CD4-positive, alpha-beta T cell treated with Interleukin-15 for 4 hours (primary cell): ENCODE results near the gene STMN1.

ENCODE experiments used
- DNase-seq: peaks from one replicate; pipeline ENCODE4 v3.0.0-alpha.2; 2020; ENCODE audit warnings: low spot score

Gene STMN1

DNA sequence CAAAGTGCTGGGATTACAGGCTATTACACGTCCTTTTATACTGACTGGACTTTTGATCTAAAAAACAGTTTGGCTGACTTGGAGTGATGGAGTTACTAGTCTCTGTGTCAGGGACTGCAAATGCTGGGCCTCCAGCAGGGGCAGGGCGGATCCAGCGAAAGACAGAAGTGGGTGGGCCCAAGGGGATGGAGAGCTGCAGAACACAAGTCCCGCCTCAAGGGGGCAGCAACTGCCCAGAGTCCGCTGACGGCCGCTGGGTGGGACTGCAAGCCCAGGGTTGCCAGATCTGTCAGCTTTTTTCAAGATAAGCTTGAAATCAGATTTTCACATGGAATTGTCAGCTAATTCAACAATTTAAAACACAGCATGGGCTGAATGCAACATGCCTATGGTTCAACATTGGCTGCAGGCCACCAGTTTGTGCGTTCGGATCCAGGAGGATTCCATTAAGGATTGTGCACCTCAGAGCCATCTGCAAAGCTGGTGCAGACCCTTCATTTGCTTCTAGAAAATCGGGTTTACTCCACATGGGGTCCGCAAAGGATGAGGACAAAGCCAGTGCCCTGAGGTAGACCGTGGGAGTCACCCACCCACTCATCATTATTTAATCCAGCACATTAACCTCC lies 10.7 kb downstream of the STMN1 start:
- peak; percentile 93 for DNase-seq

DNA sequence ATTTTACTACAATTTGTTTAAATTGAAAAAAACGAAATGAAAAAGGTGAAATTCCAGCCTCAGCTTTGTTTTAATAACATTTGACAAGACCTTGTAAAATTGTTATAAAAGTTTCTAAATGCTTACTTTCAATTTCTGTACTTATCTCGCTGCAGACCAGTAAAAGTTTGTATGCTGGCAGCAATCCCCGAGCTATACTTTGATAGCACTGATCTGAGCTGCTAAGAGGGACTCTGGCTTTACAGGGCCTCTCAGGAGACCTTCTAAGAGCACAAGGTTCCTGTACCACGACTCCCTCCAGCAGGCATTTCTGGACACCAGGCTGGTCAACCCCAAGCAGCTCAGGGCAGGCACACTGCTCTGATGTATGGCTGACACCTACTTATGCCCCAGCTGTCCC lies 13.1 kb downstream of the STMN1 start:
- DNase-seq: no peak

DNA sequence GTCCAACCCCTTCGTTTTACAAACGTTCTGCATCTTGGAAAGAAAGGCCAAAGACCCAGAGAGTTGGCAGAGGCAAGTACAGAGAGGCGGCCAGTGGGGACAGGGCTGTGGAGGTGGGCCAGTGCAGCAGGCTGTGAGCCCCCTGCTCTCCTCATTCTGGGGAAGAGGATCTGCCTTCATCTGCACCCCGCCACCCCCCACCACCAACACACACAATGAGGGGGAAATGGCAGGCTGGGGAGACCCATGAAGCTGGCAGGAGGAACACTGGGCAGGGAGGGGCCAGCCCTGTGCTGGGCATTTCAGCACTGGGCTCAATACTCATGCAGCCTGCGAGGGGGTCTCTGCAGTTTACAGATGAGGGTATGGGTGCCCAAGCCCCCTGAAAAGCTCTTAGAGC lies 14.6 kb downstream of the STMN1 start:
- DNase-seq: no peak

DNA sequence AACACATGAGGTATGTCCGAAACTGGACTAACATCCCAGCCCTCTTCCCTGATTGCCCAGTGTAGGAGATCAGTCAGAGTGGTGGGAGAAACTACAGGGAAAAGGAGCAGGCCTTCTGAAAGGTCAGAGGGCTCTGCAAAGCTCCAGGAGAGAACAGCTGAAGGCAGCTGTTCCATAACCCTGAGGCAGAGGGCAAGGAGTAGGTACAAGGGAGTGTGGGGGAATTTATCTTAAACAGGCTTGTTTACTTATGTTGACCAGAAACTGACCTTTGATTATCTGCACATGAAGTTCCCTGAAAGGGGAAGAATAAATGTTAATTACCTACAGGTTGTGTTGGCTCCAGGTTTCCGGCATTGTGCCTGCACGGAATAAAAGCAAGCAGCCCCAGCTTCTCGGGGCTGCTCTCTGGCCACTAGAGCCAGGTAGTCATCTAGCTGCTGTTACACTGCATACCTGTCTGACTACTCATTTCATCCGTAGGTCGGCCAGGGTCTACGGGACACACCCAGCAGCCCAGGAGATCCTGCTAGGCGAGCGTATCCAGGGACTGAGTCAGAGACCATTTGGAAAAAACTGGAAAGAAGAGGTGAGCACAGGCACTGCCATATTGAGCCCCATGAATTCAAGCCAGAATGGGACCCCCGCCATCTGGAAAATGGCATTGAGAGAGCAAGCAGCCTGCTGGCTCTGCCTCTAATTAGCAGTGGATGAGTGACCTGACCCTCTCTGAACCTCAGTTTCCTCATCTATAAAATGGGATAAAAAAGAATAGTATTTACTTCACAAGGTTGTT lies 15.8 kb downstream of the STMN1 start:
- DNase-seq: no peak

DNA sequence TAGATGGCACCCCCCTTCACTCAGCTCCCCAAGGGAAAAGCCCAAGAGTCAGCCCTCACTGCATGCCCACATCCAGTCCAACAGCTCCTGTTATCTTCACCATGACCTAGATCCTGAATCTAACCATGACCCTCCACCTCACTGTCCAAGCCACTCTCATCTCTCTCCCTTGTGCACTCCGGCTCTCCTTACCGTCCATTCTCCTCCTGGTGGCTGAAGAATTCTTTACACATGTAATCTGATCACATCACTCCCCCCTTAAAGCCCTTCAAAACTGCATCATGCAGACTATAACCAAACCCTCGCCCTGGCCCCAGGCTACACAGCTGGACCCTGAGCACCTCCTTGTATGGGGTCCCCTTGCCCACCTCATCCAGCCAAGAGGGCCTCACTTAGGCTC lies 16.7 kb downstream of the STMN1 start:
- DNase-seq: no peak

DNA sequence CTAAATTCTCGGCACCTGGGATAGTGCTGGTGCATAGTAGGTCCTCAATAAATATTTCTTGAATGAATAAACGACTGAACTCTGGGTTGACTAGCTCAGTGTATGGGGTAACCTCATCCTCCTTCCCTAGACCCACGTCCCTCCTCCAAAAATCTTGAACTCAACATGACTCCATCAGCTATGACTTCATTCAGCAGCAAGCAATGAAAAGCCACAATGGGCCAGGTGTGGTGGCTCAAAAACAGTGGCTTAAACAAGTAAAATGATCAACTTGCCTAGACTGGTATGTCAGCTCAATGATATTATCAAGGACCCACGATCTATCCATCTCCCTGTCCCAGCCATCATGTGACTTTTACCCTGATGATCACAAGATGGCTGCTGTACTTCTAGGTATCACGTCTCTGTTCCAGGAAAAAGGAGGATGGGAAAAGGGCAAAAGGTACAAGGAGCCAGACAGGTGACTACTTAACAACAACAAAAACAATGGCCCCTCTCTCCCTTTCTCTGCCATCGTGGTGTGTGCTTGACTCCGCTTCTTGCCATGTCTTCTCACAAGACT lies 17.7 kb downstream of the STMN1 start:
- no peak for DNase-seq

DNA sequence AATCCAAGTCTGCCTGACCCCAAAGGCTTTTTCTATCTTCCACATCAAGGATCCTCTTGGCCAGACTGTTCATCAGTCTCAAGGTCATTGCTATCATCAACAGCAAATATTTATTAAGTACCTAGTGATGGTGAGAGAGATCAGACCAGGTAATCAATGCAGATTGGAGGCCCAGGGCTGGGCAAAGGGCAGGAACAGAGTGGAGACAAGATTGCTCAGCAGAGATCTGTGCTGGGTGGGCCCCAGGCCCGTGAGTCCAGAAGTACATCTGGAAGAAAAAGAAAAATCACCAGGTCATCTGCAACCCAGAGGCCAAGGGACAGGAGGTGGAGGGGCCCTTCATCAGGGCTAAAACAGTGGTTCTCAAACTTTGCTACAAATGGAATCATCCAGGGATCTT lies 20.6 kb downstream of the STMN1 start:
- DNase-seq: no peak

DNA sequence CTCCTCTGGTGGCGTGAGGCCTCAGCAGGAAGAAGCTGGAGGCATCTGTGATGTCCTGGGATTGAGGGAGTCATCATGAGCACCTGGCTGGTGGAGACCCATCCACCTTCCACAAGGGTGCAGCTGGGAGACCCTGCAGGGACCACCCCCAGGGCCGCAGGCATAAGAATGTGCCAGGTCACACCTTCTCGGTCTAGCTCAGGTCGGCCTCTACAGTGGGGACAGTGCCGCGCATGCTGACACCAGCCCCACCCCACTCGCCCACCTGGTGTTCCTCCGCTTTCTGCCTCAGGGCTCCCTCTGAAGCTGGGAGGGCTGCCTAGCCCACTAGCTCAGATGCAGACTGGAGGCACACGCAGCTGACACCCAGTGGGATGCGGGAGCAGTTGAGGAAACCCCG lies 25.0 kb downstream of the STMN1 start:
- no peak for DNase-seq

DNA sequence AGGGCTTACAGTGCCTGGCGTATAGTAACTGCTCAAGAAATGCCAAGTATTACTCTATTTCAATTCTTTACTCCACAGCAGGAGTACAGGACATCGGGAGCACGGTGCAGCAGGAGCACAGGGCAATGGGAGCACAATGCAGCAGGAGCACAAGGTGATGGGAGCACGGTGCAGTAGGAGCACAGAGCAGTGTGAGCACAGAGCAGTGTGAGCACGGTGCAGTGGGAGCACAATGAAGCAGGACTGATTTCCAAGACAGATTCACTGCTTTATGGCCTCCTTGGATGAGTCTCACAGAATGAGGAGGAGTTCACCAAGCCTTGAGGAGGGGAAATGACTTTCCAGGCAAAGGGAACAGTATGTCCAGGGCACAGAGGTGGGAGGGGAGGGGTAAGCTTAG lies 25.7 kb downstream of the STMN1 start:
- no peak for DNase-seq

DNA sequence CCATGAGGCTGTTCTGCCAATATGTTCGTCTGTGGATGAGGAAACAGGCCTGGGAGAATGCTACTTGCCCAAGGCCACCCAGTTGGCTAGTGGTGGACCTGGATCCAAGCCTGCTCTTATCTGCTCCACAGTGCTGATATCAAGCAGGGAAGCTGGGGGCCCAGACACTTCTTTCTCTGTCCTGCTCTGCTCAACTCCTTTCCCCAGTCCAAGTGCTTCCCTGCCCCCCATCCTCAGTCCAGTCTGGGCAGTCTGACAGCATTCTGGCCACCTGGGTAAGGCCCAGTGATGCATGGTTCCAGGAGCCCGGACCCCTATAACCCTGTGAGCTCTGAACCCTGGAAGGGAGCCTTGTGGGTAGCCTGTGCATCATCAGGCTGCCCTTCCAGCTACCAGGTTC lies 26.5 kb downstream of the STMN1 start:
- no peak for DNase-seq

DNA sequence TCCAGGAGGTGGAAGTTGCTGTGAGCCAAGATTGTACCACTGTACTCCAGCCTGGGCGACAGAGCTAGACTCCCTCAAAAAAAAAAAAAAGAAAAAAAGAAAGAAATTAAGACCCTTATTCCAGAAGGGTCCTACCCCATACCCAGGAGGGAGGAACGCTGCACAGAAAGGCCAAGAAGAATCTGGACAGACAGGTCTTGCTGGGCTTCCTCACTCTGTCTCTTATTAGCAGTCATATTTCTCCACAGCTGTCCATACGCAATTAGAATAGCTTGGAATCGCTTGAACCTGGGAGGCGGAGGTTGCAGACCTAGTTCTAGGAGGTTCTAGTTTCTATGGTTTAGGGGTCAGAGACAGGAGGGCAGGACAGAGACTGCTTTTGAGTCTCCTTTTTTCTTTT lies 27.5 kb downstream of the STMN1 start:
- DNase-seq: no peak

DNA sequence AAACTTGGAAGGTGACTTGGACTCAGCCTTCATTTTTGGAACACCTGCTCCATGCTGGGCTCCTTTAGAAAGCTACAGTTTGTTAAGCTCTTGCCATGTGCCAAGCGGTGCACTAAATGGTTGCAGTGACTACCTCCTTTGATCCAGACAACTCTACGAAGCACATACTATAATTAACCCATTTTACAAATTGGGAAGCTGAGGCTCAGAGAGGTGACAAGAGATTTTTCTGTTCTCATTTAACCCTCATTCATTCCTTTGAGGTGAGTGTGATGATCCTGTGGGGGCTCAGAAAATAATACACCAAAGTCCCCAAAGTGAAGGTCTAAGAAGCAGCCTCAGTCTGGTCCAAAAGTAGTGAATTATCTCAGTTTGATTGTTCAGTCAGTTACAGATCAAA lies 29.1 kb downstream of the STMN1 start:
- DNase-seq: no peak

DNA sequence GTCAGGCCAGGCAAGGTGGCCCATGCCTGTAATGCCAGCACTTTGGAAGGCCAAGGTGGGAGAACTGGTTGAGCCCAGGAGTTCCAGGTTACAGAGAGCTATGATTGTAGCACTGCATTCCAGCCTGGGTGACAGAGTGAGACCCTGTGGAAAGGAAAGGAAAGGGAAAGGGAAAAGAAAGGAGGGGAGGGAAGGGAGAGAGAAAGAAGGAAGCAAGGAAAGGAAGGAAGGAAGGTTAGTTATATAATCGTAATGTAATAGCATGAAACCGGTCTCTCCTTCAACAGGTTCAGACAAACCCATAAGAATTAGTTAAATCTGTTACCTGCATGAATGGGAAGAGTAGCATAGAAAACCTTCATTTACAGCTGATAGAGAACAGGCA lies 29.5 kb downstream of the STMN1 start:
- no peak for DNase-seq

DNA sequence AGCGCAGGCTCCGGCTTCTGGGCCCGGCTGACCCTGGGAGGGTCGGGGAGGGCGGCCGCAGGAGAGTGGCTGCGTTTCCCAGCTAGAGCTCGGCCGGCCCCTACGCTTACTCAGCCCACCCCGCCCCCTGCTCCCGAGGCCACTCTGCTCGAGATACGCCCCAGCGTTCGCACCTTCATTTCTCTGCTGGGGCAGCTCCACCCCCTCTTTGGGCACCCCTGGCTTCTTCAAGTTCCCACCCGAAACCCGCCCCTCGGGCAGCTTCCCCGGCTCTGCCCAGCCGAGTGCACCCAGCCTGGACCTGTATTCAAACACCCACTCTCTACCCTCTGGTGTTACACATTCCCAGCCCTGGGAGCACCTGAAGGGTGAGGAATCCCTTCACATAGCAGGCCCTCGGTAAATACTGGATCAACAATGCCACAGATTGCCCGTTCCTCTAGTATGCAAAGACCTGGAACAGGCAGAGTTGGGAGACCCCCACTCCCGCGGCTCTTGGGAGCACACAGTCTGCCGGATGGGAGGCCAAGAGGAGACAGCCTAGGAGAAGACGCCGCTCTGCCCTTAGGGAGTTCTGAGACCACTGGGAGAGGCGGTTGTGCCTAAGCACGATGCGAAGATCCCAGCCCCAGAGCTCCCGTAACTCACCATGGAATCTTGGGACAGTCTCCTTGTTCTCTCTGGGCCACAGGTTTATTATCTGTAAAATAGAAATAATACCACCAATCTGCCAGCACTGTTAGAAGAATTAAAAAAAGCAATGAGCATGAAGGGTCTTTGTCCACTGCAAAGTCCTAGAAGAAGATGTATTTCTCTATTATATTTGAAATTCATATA lies 30.1 kb downstream of the STMN1 start:
- DNase-seq: no peak

DNA sequence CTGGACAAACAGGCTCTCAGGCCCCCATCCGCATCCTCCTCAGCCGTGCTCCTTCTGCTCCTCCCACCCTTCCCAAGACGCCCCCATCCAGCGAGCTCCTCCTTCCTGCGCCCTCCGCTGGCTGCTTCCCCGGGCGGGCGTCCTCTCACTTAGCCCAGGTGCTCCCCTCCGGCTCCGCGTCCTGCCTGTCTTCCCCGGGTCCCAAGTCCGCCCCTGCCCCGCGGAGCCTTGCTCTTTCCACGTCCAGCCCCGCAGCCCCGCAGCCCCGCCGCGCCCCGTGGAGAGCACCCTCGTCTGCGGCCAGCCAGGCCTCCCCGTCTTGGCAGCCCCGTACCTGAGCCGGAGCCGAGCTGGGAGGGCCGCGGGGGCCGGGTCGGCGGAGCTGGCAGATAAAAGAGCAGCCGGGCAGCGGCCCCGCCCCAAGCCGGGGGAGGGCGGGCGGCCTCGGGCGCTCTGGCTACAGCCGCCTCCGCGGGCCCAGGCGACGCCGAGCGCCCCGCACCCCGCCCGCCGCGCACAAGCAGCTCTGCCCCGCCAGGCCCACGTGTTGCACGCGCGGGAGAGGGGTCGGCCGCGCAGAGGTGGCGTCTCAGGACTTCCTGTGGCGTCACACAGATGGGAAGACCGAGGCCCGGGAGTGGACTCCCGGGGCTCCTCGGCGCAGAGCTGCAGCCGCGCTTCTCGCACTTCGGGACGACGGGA lies 30.9 kb downstream of the STMN1 start, which contains the start of gene PAQR7:
Gene PAQR7, minus strand, starts transcription at position 555 of the 702 bp plus-strand sequence. CDS start 11,869 bp downstream, outside the sequence.
- peak; percentile 46 for DNase-seq

DNA sequence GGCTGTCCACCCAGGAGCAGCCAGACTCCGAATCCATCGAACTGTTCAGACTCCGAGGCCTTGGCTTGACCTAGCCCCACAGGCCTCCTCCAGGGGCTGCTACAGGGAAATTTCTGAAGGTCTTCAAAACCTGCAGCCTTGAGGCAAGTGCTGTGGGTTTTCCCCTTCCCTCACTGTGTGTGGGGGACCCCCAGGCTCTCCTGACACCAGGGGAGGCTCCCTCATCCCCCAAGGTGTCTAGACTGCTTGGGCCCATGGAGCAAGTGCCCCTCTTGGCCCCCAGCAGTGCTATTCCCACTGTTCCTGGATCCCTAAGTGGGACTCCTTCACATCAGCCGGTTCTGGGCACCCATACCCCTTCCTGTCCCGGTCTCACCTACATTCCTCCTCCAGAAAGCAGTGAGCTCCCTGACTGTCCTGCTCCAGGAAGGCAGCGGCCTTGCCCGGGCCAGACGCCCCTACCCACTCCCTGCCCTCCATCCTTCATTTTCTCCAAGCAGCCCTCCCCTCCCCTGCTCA lies 31.5 kb downstream of the STMN1 start:
- no peak for DNase-seq

DNA sequence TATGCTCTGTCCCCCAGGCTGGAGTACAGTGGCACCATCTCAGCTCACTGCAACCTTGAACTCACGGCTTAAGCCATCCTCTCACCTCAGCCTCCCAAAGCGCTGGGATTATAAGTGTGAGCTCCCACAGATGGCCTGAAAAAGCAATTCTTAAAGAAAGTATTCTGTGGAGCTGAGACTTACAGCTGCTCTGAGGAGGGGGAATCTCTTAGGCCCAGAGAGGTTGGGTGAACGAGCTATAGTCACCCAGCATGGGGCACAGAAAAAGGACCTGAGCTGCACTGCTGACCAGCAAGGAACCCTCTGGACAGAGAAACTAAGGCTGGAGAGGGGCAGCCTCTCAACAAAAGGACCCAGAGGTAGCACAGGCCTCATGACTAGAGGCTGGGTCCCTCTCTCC lies 32.0 kb downstream of the STMN1 start:
- DNase-seq: no peak

DNA sequence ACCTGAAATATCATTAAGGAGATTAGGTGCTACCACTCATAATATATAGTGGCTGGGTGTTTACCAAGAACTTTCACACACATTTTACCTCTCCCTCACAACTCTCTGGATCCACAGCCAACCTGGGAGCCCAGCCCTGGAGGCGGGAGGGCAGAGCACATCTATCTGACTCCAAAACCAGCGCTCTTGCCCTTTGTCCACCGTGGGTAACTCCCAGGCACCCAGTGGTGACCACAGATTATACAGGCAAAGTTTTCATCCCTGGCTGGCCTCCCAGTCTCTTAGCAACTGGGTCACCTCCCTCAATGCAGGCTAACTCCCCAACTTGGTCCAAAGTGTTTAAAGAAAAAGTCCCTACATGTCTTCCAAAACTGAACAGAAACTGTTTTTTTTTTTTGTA lies 33.1 kb downstream of the STMN1 start:
- no peak for DNase-seq

DNA sequence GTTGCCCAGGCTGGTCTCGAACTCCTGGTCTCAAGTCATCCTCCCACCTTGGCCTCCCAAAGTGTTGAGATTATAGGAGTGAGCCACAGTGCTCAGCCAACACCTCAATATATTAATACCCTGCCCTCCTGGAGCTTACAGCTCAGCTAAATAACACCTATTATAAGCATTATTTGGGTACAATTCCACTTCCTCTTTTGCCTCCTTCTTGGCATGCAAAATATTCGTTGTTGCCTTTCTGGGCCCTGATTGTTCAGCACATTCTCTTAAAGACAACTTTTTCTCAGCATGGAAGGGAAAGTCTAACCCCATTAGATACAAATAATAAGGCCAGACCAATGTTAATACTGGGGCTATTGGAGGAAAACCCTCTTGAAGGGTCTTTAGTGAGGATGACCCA lies 33.5 kb downstream of the STMN1 start:
- DNase-seq: no peak

DNA sequence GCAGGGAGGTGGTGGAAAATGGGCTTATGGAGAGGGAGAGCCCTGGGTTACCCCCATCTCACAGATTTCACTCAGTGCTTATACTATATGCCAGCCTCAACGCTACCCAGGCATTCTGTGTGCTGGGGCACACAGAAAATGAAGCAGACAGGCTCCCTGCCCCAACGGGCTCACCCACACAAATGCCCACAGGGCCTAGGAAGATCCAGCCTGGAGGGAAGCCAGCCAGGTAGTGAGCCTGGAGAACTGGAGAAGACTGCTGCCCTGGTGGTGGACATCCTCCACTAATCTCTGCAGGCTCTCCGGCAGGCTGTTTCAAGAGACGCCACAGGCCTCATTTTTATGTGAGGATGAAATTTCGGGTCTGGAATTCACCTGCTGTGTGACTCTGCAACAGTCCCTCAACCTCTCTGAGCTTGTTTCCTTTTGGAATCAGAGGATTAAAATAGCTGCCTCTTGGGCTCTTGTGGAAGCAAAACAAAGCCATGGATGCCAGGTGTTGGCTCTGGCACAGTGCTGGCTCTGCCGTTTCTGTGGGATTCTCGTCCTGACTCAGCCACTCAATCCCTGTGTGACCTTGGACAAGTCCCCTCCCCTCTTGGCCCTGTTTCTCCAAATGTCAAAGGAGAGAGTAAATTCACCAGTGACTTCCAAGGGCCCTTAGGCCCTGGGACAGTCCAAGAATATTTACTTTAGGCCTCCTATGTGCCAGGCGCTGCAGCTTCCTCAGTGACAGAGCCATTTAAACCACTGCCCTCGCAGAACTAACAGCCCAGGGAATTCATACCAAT lies 34.3 kb downstream of the STMN1 start:
- DNase-seq: no peak
